Naive thymus-derived CD4-positive, alpha-beta T cell (primary cell): ENCODE results near the gene PCMT1. TPM values are rescaled to one million over a fixed set of nuclear protein-coding genes. Genes with fewer than 3 reads are reported as not detected.
"Not testable (repeated sequence)": the region's sequence is repeated elsewhere in the genome, so short reads cannot be mapped to it uniquely, and the experiment has no call there.

Experiments
- ATAC-seq: fragments of 150-1000 bp; cut with Tn5 transposase; 2 replicates; pipeline ENCODE4 v1.10.0; 2021; ENCODE audit warnings: mild to moderate bottlenecking, moderate library complexity
- CTCF ChIA-PET: fragments of 350-600 bp; sonication (Branson Sonifier 250); formaldehyde crosslinking; loops from one replicate; lab custom pipeline; 2021; ENCODE audit warnings: antibody characterized with exemption; lab: Charles Lee
- POLR2A ChIA-PET: fragments of 350-600 bp; sonication (Branson Sonifier 250); formaldehyde crosslinking; loops from one replicate; lab custom pipeline; 2021; ENCODE audit warnings: antibody characterized with exemption, inconsistent platforms; lab: Charles Lee
- DNase-seq, 9 donors: peaks; one replicate each; pipeline versions ENCODE4 v3.0.0 to v3.0.0-alpha.2; 2020 to 2022; ENCODE audit warnings: mixed read lengths in 1 of 9
- H3K27ac ChIP-seq: one replicate; pipeline ENCODE4 v1.7.0; 2013; ENCODE audit warnings: mild to moderate bottlenecking, low read depth, low read length, moderate library complexity
- H3K27me3 ChIP-seq, 2 donors: one replicate each; pipeline ENCODE4 v1.7.0; 2013; ENCODE audit warnings: low read length in 2 of 2, mild to moderate bottlenecking in 2 of 2, moderate library complexity in 2 of 2; ENCODE audit not compliant: control insufficient read depth in 2 of 2, insufficient read depth in 2 of 2
- H3K36me3 ChIP-seq, 3 experiments: 1 replicate in 2 of 3; 2 replicates in 1 of 3; pipeline ENCODE4 v1.7.0; 2013; ENCODE audit warnings: low read length in 3 of 3, mild to moderate bottlenecking in 3 of 3, moderate library complexity in 1 of 3; ENCODE audit not compliant: insufficient read depth in 3 of 3, control insufficient read depth in 2 of 3
- H3K4me1 ChIP-seq, 2 donors: one replicate each; pipeline ENCODE4 v1.7.0; 2013; ENCODE audit warnings: low read length in 2 of 2, mild to moderate bottlenecking in 2 of 2, moderate library complexity in 1 of 2; ENCODE audit not compliant: control insufficient read depth in 2 of 2, insufficient read depth in 2 of 2
- H3K4me3 ChIP-seq: 2 replicates; pipeline ENCODE4 v1.7.0; 2013; ENCODE audit warnings: mild to moderate bottlenecking, low read length
- H3K9me3 ChIP-seq, 3 experiments: 1 replicate in 2 of 3; 2 replicates in 1 of 3; pipeline ENCODE4 v1.7.0; 2013; ENCODE audit warnings: low read length in 3 of 3; ENCODE audit not compliant: control insufficient read depth in 2 of 3
- H3K27ac Mint-ChIP-seq, 9 donors: one replicate each; pipeline ENCODE4 v1.8.0; 2020 to 2022; ENCODE audit warnings: mixed read lengths in 9 of 9, mild to moderate bottlenecking in 8 of 9, moderate library complexity in 5 of 9, inconsistent platforms in 2 of 9
- H3K27me3 Mint-ChIP-seq, 5 donors: one replicate each; pipeline ENCODE4 v1.8.0; 2021 to 2022; ENCODE audit warnings: mixed read lengths in 5 of 5, mild to moderate bottlenecking in 1 of 5
- H3K36me3 Mint-ChIP-seq, 5 donors: one replicate each; pipeline ENCODE4 v1.8.0; 2020 to 2022; ENCODE audit warnings: mixed read lengths in 5 of 5, mild to moderate bottlenecking in 3 of 5, inconsistent platforms in 1 of 5
- H3K4me1 Mint-ChIP-seq, 7 donors: one replicate each; pipeline ENCODE4 v1.8.0; 2020 to 2022; ENCODE audit warnings: mixed read lengths in 7 of 7, mild to moderate bottlenecking in 3 of 7, inconsistent platforms in 1 of 7
- H3K4me3 Mint-ChIP-seq, 10 donors: one replicate each; pipeline ENCODE4 v1.8.0; 2020 to 2022; ENCODE audit warnings: mild to moderate bottlenecking in 10 of 10, mixed read lengths in 10 of 10, moderate library complexity in 6 of 10, inconsistent platforms in 2 of 10
- H3K9me3 Mint-ChIP-seq, 11 donors: one replicate each; pipeline ENCODE4 v1.8.0; 2020 to 2022; ENCODE audit warnings: mixed read lengths in 11 of 11, mild to moderate bottlenecking in 4 of 11, inconsistent platforms in 1 of 11, moderate library complexity in 1 of 11
- intact Hi-C, 2 donors: fragments of 100-400 bp; cut with micrococcal nuclease; formaldehyde crosslinking; loops; one replicate each; pipeline ENCODE4 v1.15.1; 2023
- polyA plus RNA-seq, 2 donors: library from polyadenylated mRNA; unstranded; fragments of 300-500 nt; fragmentation: Illumina TruSeq; gene quantifications; one replicate each; pipeline ENCODE4 v1.2.3, GENCODE V29; 2021
- total RNA-seq, 6 experiments: library from RNA in 5 of 6; stranded (reverse) in 5 of 6; gene quantifications; 1 replicate in 5 of 6; 2 replicates in 1 of 6; pipeline ENCODE4 v1.2.3 and lab custom pipeline; 2021 to 2026

Gene PCMT1
- total and polyA plus RNA-seq, 7 experiments from 2014 or later, result 26.6 to 135 (median 51.9) TPM

- ATAC-seq, H3K27me3 ChIP-seq, H3K27me3 Mint-ChIP-seq, H3K9me3 ChIP-seq, DNase-seq, H3K9me3 Mint-ChIP-seq: not testable (repeated sequence)
- Histone ChIP-seq H3K36me3 (peaks cover 11 to 29% (median 16%) of the 10 kb centered on the region in 3 experiments), H3K4me3 (peak overlapping the region; percentile 77), H3K27ac (peak overlapping the region; percentile 82), H3K4me1 (peaks cover 9 to 18% of the 10 kb centered on the region in 2 donors)
- ChIA-PET CTCF (interaction anchor here (0.7 to 1.7 kb wide), 3 partner anchors 18 to 50 kb away, joined by 3 to 5 read pairs (median 4); no protein-coding TSS in a partner anchor), POLR2A (interaction anchor here (0.6 to 7.5 kb wide), 3 partner anchors 10 to 63 kb away, joined by 3 to 67 read pairs (median 3); partner anchors contain the start of gene LATS1)
- Mint-ChIP-seq H3K4me3 (peak overlapping the region; percentile 93 to 99 (median 97)), H3K27ac (peak overlapping the region; percentile 86 to 97 (median 95)), H3K4me1 (peaks cover 12 to 37% (median 25%) of the 10 kb centered on the region in 7 donors), H3K36me3 (peaks cover 3 to 13% (median 8%) of the 10 kb centered on the region in 5 donors)
- intact Hi-C loops, result loop anchor here (5.0 kb wide), 3 partner anchors 197 to 1122 kb away; partner anchors contain the start of genes MTHFD1L (in 1 of the 2) and ULBP2 (in 1 of the 2)
These were observed 4.3 kb upstream of the PCMT1 start for GRCh38 chr6:149745252-149745651.

- DNase-seq (peak; percentile 75 to 91 (median 90)), ATAC-seq (peak; percentile 80)
- Histone ChIP-seq H3K4me1 (peaks cover 17 to 26% of the 10 kb centered on the region in 2 donors), H3K36me3 (peaks cover 6 to 18% (median 8%) of the 10 kb centered on the region in 3 experiments), H3K27ac (peak within 1 kb of the TSS; percentile 82), H3K27me3 (no peaks in the 10 kb centered on the region), H3K4me3 (peak within 1 kb of the TSS; percentile 77), H3K9me3 (no peaks in the 10 kb centered on the region)
- CTCF ChIA-PET, result interaction anchor here (0.6 to 1.7 kb wide), 3 partner anchors 23 to 285 kb away, joined by 3 read pairs; no protein-coding TSS in a partner anchor
- peaks cover 0 to 4% (median 0%) of the 10 kb centered on the region in 11 donors for H3K9me3 Mint-ChIP-seq
- peaks cover 14 to 46% (median 32%) of the 10 kb centered on the region in 7 donors for H3K4me1 Mint-ChIP-seq
- H3K4me3 Mint-ChIP-seq, result peak within 1 kb of the TSS; percentile 93 to 99 (median 97)
- POLR2A ChIA-PET, result interaction anchor here (0.6 to 7.5 kb wide), 4 partner anchors 9 to 262 kb away, joined by 3 to 67 read pairs (median 4); partner anchors contain the start of genes LATS1 and ZC3H12D
- intact Hi-C loops, result loop anchor here (1.0 to 5.0 kb wide), 12 partner anchors 23 to 1644 kb away; partner anchors contain the start of genes GINM1 (in 2 of the 2), LATS1 (in 2 of the 2), LRP11 (in 2 of the 2) and PPIL4 (in 2 of the 2)
- no peaks in the 10 kb centered on the region for H3K27me3 Mint-ChIP-seq
- H3K27ac Mint-ChIP-seq, result peak within 1 kb of the TSS; percentile 86 to 97 (median 95)
- peaks cover 0 to 8% (median 4%) of the 10 kb centered on the region in 5 donors for H3K36me3 Mint-ChIP-seq
These were observed 3.2 kb upstream of the PCMT1 start, which contains the start of gene NUP43 for GRCh38 chr6:149746147-149746946. NUP43 (minus strand) TSS chr6:149746529; CDS start chr6:149746495, 34 bp downstream.

- DNase-seq, ATAC-seq, H3K27me3 ChIP-seq, H3K36me3 Mint-ChIP-seq, H3K27me3 Mint-ChIP-seq, CTCF ChIA-PET, H3K9me3 Mint-ChIP-seq, H3K36me3 ChIP-seq, H3K9me3 ChIP-seq: not testable (repeated sequence)
- Mint-ChIP-seq H3K27ac (peak overlapping the region in 6 of 9 donors; percentile 55 to 86 (median 78)), H3K4me3 (peak overlapping the region; percentile 74 to 93 (median 86)), H3K4me1 (peaks cover 20 to 52% (median 42%) of the 10 kb centered on the region in 7 donors)
- peak overlapping the region; percentile 88 for H3K27ac ChIP-seq
- intact Hi-C loops, result loop anchor here (1.0 to 5.0 kb wide), 5 partner anchors 184 to 1704 kb away; partner anchors contain the start of genes MTHFD1L (in 1 of the 2), RMND1 (in 1 of the 2) and ULBP2 (in 1 of the 2)
- H3K4me3 ChIP-seq, result peak overlapping the region; percentile 94
- POLR2A ChIA-PET, result interaction anchor here (1.2 to 7.5 kb wide), 3 partner anchors 15 to 266 kb away, joined by 3 to 67 read pairs (median 8); partner anchors contain the start of gene LATS1
- peaks cover 22 to 26% of the 10 kb centered on the region in 2 donors for H3K4me1 ChIP-seq
These were observed 403 bp upstream of the PCMT1 start for GRCh38 chr6:149749082-149749593.

- intact Hi-C loops, result loop anchor here in 1 of 2 donors (1.0 kb wide), 2 partner anchors 184 to 204 kb away; partner anchors contain the start of genes GINM1 and PPIL4
- peaks cover 0 to 7% (median 0%) of the 10 kb centered on the region in 5 donors for H3K36me3 Mint-ChIP-seq
- H3K36me3 ChIP-seq, result peaks cover 0 to 4% (median 0%) of the 10 kb centered on the region in 3 experiments
- ChIA-PET CTCF (no interaction called here), POLR2A (interaction anchor here (0.6 to 7.5 kb wide), 5 partner anchors 16 to 267 kb away, joined by 3 to 67 read pairs (median 3); partner anchors contain the start of genes LATS1 and PPIL4)
- H3K27ac Mint-ChIP-seq, result peak overlapping the region; percentile 55 to 90 (median 81)
- peaks cover 0 to 4% (median 0%) of the 10 kb centered on the region in 11 donors for H3K9me3 Mint-ChIP-seq
- H3K4me1 Mint-ChIP-seq, result peaks cover 20 to 52% (median 43%) of the 10 kb centered on the region in 7 donors
- ATAC-seq (peak; percentile 10), DNase-seq (peak in 3 of 9 donors; percentile 9 to 69 (median 58))
- no peaks in the 10 kb centered on the region for H3K27me3 Mint-ChIP-seq
- H3K4me3 ChIP-seq, result peak overlapping the region; percentile 94
- H3K27ac ChIP-seq, result peak overlapping the region; percentile 88
- no peaks in the 10 kb centered on the region for H3K27me3 ChIP-seq
- H3K4me3 Mint-ChIP-seq, result peak overlapping the region; percentile 74 to 93 (median 86)
- H3K9me3 ChIP-seq, result no peaks in the 10 kb centered on the region
- H3K4me1 ChIP-seq, result peaks cover 22 to 23% of the 10 kb centered on the region in 2 donors
These were observed 632 bp downstream of the PCMT1 start for GRCh38 chr6:149750136-149750609.

- intact Hi-C loops, result no loop called here
- H3K4me1 Mint-ChIP-seq, result peaks cover 19 to 50% (median 41%) of the 10 kb centered on the region in 7 donors
- H3K27me3 Mint-ChIP-seq, result no peaks in the 10 kb centered on the region
- Histone ChIP-seq H3K27ac (no peak overlapping the region), H3K4me3 (no peak overlapping the region), H3K9me3 (no peaks in the 10 kb centered on the region), H3K4me1 (peaks cover 16 to 22% of the 10 kb centered on the region in 2 donors), H3K27me3 (no peaks in the 10 kb centered on the region), H3K36me3 (peaks cover 0 to 4% (median 0%) of the 10 kb centered on the region in 3 experiments)
- H3K9me3 Mint-ChIP-seq, result peaks cover 0 to 3% (median 0%) of the 10 kb centered on the region in 11 donors
- POLR2A ChIA-PET, result no interaction called here
- H3K36me3 Mint-ChIP-seq, result peaks cover 0 to 7% (median 0%) of the 10 kb centered on the region in 5 donors
- peak overlapping the region in 8 of 10 donors; percentile 85 to 93 (median 86) for H3K4me3 Mint-ChIP-seq
- CTCF ChIA-PET, result no interaction called here
- peak overlapping the region in 1 of 9 donors; percentile 82 for H3K27ac Mint-ChIP-seq
- DNase-seq (no peak), ATAC-seq (no peak)
These were observed 1.7 kb downstream of the PCMT1 start for GRCh38 chr6:149751239-149751638.
